ENCODE results near the gene PLA2G2D.

The PLA2G2D gene

DNA sequence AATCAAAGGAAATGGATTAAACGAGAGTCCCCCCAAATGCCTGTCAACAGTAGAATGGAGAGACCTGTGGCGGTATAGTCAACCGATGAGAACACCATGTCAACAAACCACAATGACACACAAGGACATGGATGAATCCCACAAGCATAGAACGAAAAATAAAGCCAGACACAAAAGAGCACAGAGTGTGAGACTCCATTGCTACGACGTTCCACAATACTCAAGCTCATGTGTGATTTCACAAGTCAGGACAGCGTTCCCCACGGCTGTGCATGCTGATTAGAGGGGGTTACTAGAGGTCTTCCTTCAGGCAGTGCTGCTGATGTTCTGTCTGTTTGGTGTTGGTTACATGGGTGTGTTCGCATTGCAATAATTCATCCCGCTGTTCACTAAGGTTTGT is 5.8 kb upstream of the PLA2G2D start:
- Histone ChIP-seq H4K20me1 (ENCODE audit: control insufficient read depth, insufficient read depth, low read depth, low read length) (no peaks in the 10 kb centered on the region), H3K27me3 (ENCODE audit: control insufficient read depth, low read length) (peaks cover 28% of the 10 kb centered on the region), H3K4me1 (ENCODE audit: control insufficient read depth, low read length) (no peaks in the 10 kb centered on the region), H3F3A (ENCODE audit: control insufficient read depth, insufficient read depth) (no peaks in the 10 kb centered on the region), H3K4me2 (ENCODE audit: low read length) (no peak overlapping the region), H3K79me2 (ENCODE audit: control insufficient read depth, low read length) (no peaks in the 10 kb centered on the region), H3K4me3 (ENCODE audit: low read length) (no peak overlapping the region), H3K36me3 (ENCODE audit: control insufficient read depth, low read length) (no peaks in the 10 kb centered on the region), H3K27ac (ENCODE audit: low read depth, low read length) (no peak overlapping the region), H3K9me2 (replicated peaks; ENCODE audit: control insufficient read depth, low read length) (no peaks in the 10 kb centered on the region), H3K9me3 (ENCODE audit: control insufficient read depth, insufficient read depth, low read length) (no peaks in the 10 kb centered on the region)
- TF ChIP-seq, protein P1, sequence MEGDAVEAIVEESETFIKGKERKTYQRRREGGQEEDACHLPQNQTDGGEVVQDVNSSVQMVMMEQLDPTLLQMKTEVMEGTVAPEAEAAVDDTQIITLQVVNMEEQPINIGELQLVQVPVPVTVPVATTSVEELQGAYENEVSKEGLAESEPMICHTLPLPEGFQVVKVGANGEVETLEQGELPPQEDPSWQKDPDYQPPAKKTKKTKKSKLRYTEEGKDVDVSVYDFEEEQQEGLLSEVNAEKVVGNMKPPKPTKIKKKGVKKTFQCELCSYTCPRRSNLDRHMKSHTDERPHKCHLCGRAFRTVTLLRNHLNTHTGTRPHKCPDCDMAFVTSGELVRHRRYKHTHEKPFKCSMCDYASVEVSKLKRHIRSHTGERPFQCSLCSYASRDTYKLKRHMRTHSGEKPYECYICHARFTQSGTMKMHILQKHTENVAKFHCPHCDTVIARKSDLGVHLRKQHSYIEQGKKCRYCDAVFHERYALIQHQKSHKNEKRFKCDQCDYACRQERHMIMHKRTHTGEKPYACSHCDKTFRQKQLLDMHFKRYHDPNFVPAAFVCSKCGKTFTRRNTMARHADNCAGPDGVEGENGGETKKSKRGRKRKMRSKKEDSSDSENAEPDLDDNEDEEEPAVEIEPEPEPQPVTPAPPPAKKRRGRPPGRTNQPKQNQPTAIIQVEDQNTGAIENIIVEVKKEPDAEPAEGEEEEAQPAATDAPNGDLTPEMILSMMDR (IDR thresholded peaks at IDR 0.05; ENCODE audit: low read depth, low read length, poor library complexity, severe bottlenecking) = no peak
- TF ChIP-seq EZH2phosphoT487 (IDR thresholded peaks at IDR 0.05; ENCODE audit: borderline replicate concordance, low read length) = no peak

GRCh38 chr1:20124456-20125057 is 5.2 kb upstream of the PLA2G2D start:
- Histone ChIP-seq H3F3A (ENCODE audit: control insufficient read depth, insufficient read depth) (no peaks in the 10 kb centered on the region), H4K20me1 (ENCODE audit: control insufficient read depth, insufficient read depth, low read depth, low read length) (no peaks in the 10 kb centered on the region), H3K27me3 (ENCODE audit: control insufficient read depth, low read length) (peaks cover 28% of the 10 kb centered on the region), H3K9me3 (ENCODE audit: control insufficient read depth, insufficient read depth, low read length) (no peaks in the 10 kb centered on the region), H3K9me2 (replicated peaks; ENCODE audit: control insufficient read depth, low read length) (no peaks in the 10 kb centered on the region), H3K27ac (ENCODE audit: low read depth, low read length) (no peak overlapping the region), H3K4me3 (ENCODE audit: low read length) (no peak overlapping the region), H3K4me2 (ENCODE audit: low read length) (no peak overlapping the region), H3K79me2 (ENCODE audit: control insufficient read depth, low read length) (no peaks in the 10 kb centered on the region), H3K4me1 (ENCODE audit: control insufficient read depth, low read length) (peaks cover 4% of the 10 kb centered on the region), H3K36me3 (ENCODE audit: control insufficient read depth, low read length) (no peaks in the 10 kb centered on the region)
- TF ChIP-seq, protein P1 (IDR thresholded peaks at IDR 0.05; ENCODE audit: low read depth, low read length, poor library complexity, severe bottlenecking) = no peak
- no peak for TF ChIP-seq EZH2phosphoT487 (IDR thresholded peaks at IDR 0.05; ENCODE audit: borderline replicate concordance, low read length)

GRCh38 chr1:20123722-20124455 is 4.6 kb upstream of the PLA2G2D start:
- TF ChIP-seq, protein P1 (IDR thresholded peaks at IDR 0.05; ENCODE audit: low read depth, low read length, poor library complexity, severe bottlenecking) = no peak
- no peak for TF ChIP-seq EZH2phosphoT487 (IDR thresholded peaks at IDR 0.05; ENCODE audit: borderline replicate concordance, low read length)
- H3K27me3 ChIP-seq (ENCODE audit: control insufficient read depth, low read length) = peaks cover 28% of the 10 kb centered on the region
- no peak overlapping the region for H3K4me3 ChIP-seq (ENCODE audit: low read length)
- no peaks in the 10 kb centered on the region for H3K79me2 ChIP-seq (ENCODE audit: control insufficient read depth, low read length)
- H3K36me3 ChIP-seq (ENCODE audit: control insufficient read depth, low read length) = no peaks in the 10 kb centered on the region
- H3K4me1 ChIP-seq (ENCODE audit: control insufficient read depth, low read length) = peaks cover 8% of the 10 kb centered on the region
- H3F3A ChIP-seq (ENCODE audit: control insufficient read depth, insufficient read depth) = no peaks in the 10 kb centered on the region
- H3K27ac ChIP-seq (ENCODE audit: low read depth, low read length) = no peak overlapping the region
- no peak overlapping the region for H3K4me2 ChIP-seq (ENCODE audit: low read length)
- H3K9me3 ChIP-seq (ENCODE audit: control insufficient read depth, insufficient read depth, low read length) = no peaks in the 10 kb centered on the region
- H4K20me1 ChIP-seq (ENCODE audit: control insufficient read depth, insufficient read depth, low read depth, low read length) = no peaks in the 10 kb centered on the region
- no peaks in the 10 kb centered on the region for H3K9me2 ChIP-seq (replicated peaks; ENCODE audit: control insufficient read depth, low read length)

Measured in DOHH2 (cell line).